ENCODE measurements around the gene SETX.
"Not testable (repeated sequence)": the region's sequence is repeated elsewhere in the genome, so short reads cannot be mapped to it uniquely, and the experiment has no call there.

- TF ChIP-seq NFYB (IDR thresholded peaks at IDR 0.05; ENCODE audit: insufficient read depth, low read depth, low read length); RCOR1 (conservative IDR thresholded peaks at IDR 0.05; ENCODE audit: low read depth, low read length); MXI1 (IDR thresholded peaks at IDR 0.05; ENCODE audit: low read depth, low read length): not testable (repeated sequence)
Observed at GRCh38 chr9:132269704-132270516, 84.9 kb downstream of the SETX start.

Measured in GM12878 (cell line).